ENCODE measurements around the gene MAST2.

MAST2 gene

DNA sequence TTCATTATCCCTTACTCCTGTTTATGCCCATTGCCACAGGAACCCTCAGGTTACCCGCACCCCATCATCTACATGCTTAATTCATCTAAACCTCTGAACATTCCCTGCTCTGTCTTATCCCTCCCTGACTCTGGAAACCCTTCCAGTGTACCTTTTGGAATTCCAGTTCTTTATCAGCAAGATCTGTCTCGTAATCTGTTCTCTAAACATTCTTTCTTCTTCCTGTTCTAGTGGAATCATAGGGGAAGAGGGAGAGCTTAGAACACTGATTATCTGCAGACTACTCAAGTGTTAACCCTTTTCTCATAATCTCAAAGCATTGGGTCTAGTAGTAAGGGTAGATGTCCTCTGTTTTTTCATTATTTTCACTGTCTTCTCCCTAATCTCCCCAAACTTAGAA is 169.2 kb downstream of the MAST2 start:
- Mint-ChIP-seq H3K27ac (ENCODE audit: low read depth) (no peak overlapping the region), H3K27me3 (no peaks in the 10 kb centered on the region), H3K36me3 (ENCODE audit: insufficient read depth) (no peaks in the 10 kb centered on the region), H3K4me3 (no peak overlapping the region), H3K9me3 (no peaks in the 10 kb centered on the region), H3K4me1 (no peaks in the 10 kb centered on the region)
- ATAC-seq (replicated peaks; ENCODE audit: extremely low read depth, poor library complexity, severe bottlenecking): no peak
- DNase-seq (ENCODE audit: low spot score in 2 of 2): no peak

DNA sequence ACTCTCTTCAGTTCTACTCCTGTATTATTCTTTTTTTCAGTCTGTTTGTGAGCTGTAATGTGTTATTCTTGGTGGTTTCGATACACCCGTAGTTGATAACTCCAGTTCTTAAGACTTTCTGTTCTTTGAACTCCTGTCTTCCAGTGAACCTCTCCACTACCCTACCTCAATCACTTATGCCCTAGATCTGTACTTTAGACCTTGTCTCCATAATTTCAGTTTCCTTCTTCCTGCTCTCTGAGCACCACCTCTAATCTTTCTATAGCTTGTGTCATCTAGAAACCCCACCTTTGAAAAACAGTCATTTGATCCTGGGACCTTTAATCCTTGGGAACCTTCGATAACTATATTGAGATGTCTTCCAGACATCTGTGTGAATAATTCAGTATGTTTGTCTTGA is 169.7 kb downstream of the MAST2 start:
- H3K9me3 Mint-ChIP-seq: no peaks in the 10 kb centered on the region

DNA sequence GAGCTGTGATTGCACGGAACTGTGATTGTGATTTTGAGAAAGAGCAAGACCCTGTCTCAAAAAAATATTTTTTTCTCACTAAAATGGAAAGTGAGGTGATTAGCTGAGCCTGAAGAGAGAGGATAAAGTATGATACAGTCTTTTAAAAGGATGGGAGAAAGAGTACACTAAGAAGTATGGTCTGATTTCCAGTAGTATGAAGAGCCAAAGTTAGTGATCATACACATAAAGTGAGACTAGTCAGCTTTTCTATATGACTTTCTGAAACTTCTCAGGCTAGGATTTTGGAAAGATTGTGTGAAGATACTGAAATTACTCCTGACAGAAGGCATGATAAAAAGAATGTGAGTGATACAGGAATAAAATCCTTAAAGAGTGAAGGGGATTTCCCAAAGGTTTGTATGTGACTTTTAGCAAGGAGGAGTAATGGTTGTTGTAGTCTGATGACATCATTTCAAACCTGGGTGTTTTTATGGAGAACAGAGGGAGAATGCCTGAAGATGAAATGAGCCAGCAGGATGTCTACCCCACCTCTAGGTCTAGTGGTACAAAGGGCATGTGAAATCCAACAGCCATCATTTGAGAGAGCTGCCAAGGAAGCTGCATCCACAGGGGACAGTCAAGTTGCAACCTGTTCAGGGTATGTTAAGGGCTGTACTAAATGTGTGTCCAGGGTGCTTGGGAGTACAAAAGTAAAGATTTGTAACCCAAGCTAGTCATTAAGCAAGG is 171.3 kb downstream of the MAST2 start:
- H3K27me3 Mint-ChIP-seq: no peaks in the 10 kb centered on the region
- no peak overlapping the region for H3K4me3 Mint-ChIP-seq
- H3K4me1 Mint-ChIP-seq: no peaks in the 10 kb centered on the region
- H3K27ac Mint-ChIP-seq (ENCODE audit: low read depth): no peak overlapping the region
- no peak for DNase-seq (ENCODE audit: low spot score in 2 of 2)
- no peak for ATAC-seq (replicated peaks; ENCODE audit: extremely low read depth, poor library complexity, severe bottlenecking)
- no peaks in the 10 kb centered on the region for H3K9me3 Mint-ChIP-seq
- H3K36me3 Mint-ChIP-seq (ENCODE audit: insufficient read depth): no peaks in the 10 kb centered on the region

More for the DNA sequence above, 169.7 kb downstream of the MAST2 start:
- Mint-ChIP-seq H3K36me3 (ENCODE audit: insufficient read depth) (no peaks in the 10 kb centered on the region), H3K4me3 (no peak overlapping the region), H3K4me1 (no peaks in the 10 kb centered on the region), H3K27ac (ENCODE audit: low read depth) (no peak overlapping the region), H3K27me3 (no peaks in the 10 kb centered on the region)
- DNase-seq (ENCODE audit: low spot score in 2 of 2) (no peak), ATAC-seq (replicated peaks; ENCODE audit: extremely low read depth, poor library complexity, severe bottlenecking) (no peak)

DNA sequence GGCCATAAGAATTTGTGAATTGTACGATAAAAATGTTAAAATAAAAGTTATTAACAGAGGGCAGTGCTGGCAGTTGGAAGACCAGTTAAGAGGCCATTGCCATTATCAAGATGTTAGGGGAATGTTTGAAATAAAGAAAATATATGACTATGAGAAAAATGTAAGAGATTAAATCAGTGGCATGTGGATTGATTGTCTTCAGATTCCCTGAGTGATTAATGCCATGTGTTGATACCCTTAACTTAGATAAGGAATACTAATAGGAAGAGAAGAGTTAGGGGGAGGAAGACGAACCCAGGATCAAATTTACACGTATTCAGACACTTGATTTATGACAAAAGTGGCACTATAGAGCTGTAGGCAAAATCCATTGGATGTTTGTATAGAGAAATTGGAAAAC is 173.2 kb downstream of the MAST2 start:
- Mint-ChIP-seq H3K9me3 (no peaks in the 10 kb centered on the region), H3K4me3 (no peak overlapping the region), H3K36me3 (ENCODE audit: insufficient read depth) (no peaks in the 10 kb centered on the region), H3K27me3 (no peaks in the 10 kb centered on the region), H3K27ac (ENCODE audit: low read depth) (no peak overlapping the region), H3K4me1 (no peaks in the 10 kb centered on the region)
- DNase-seq (ENCODE audit: low spot score in 2 of 2) (no peak), ATAC-seq (replicated peaks; ENCODE audit: extremely low read depth, poor library complexity, severe bottlenecking) (no peak)

DNA sequence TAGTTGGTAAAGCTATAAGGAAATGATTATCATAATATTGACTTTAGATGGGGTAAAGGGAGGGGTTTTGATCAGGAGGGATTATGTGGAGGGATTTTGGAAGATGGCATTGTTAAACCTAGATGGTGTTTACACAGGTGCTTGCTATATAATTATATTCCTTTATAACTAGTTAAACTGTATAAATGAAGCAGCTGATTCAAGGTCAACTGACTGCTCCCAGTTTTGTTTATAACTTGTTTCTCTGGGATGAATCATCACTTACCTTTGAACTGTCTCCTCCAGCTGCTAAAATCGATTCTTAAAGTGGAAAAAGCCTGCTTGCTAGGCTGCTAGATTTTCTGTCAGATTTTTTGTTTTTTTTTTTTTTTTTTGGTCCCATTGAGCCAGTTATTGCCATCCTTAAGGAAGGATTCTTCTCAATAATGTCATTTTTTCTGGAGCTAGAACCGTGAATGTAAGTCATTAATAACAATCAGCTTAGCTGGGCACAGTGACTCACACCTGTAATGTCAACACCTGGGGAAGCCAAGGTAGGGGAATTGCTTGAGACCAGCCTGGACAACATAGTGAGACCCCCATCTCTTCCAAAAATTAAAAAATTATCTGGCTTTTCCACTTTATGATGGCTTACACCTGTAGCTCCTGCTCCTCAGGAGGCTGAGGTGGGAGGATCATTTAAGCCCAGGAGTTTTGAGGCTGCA is 175.8 kb downstream of the MAST2 start:
- H3K4me3 Mint-ChIP-seq: no peak overlapping the region
- H3K4me1 Mint-ChIP-seq: no peaks in the 10 kb centered on the region
- H3K27ac Mint-ChIP-seq (ENCODE audit: low read depth): no peak overlapping the region
- H3K9me3 Mint-ChIP-seq: no peaks in the 10 kb centered on the region
- no peaks in the 10 kb centered on the region for H3K36me3 Mint-ChIP-seq (ENCODE audit: insufficient read depth)
- no peak for ATAC-seq (replicated peaks; ENCODE audit: extremely low read depth, poor library complexity, severe bottlenecking)
- no peak for DNase-seq (ENCODE audit: low spot score in 2 of 2)
- H3K27me3 Mint-ChIP-seq: no peaks in the 10 kb centered on the region

DNA sequence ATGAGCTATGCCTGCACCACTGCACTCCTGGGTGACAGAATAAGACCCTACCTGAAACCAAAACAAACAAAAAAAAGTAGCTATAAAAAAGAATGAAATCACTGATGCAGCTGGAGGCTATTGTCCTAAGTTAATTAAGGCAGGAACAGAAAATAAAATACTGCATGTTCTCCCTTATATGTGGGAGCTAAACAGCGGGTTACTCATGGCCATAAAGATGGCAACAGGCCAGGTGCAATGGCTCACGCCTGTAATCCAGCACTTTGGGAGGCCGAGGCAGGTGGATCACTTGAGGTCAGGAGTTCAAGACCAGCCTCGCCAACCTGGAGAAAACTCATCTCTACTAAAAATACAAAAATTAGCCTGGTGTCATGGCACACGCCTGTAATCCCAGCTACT is 176.4 kb downstream of the MAST2 start:
- no peak for ATAC-seq (replicated peaks; ENCODE audit: extremely low read depth, poor library complexity, severe bottlenecking)
- no peak for DNase-seq (ENCODE audit: low spot score in 2 of 2)
- H3K36me3 Mint-ChIP-seq (ENCODE audit: insufficient read depth): no peaks in the 10 kb centered on the region
- no peak overlapping the region for H3K27ac Mint-ChIP-seq (ENCODE audit: low read depth)
- no peak overlapping the region for H3K4me3 Mint-ChIP-seq
- H3K4me1 Mint-ChIP-seq: no peaks in the 10 kb centered on the region
- H3K27me3 Mint-ChIP-seq: no peaks in the 10 kb centered on the region
- H3K9me3 Mint-ChIP-seq: no peaks in the 10 kb centered on the region

GRCh38 chr1:45982359-45982758 is 178.9 kb downstream of the MAST2 start:
- Mint-ChIP-seq H3K36me3 (ENCODE audit: insufficient read depth) (no peaks in the 10 kb centered on the region), H3K9me3 (no peaks in the 10 kb centered on the region)
- ATAC-seq (replicated peaks; ENCODE audit: extremely low read depth, poor library complexity, severe bottlenecking): no peak

GRCh38 chr1:45983967-45984366 is 180.6 kb downstream of the MAST2 start:
- peaks cover 2% of the 10 kb centered on the region for H3K36me3 Mint-ChIP-seq (ENCODE audit: insufficient read depth)
- peaks cover 5% of the 10 kb centered on the region for H3K4me1 Mint-ChIP-seq
- no peak for ATAC-seq (replicated peaks; ENCODE audit: extremely low read depth, poor library complexity, severe bottlenecking)
- DNase-seq (ENCODE audit: low spot score in 2 of 2): no peak
- H3K27me3 Mint-ChIP-seq: no peaks in the 10 kb centered on the region
- no peak overlapping the region for H3K4me3 Mint-ChIP-seq
- no peaks in the 10 kb centered on the region for H3K9me3 Mint-ChIP-seq
- H3K27ac Mint-ChIP-seq (ENCODE audit: low read depth): no peak overlapping the region

More at GRCh38 chr1:45982359-45982758, 178.9 kb downstream of the MAST2 start:
- Mint-ChIP-seq H3K27ac (ENCODE audit: low read depth) (no peak overlapping the region), H3K4me1 (no peaks in the 10 kb centered on the region), H3K4me3 (no peak overlapping the region), H3K27me3 (no peaks in the 10 kb centered on the region)
- no peak for DNase-seq (ENCODE audit: low spot score in 2 of 2)

- Mint-ChIP-seq H3K36me3 (ENCODE audit: insufficient read depth) (peaks cover 2% of the 10 kb centered on the region), H3K27ac (ENCODE audit: low read depth) (no peak overlapping the region), H3K27me3 (no peaks in the 10 kb centered on the region), H3K4me1 (peaks cover 9% of the 10 kb centered on the region), H3K4me3 (no peak overlapping the region), H3K9me3 (no peaks in the 10 kb centered on the region)
- no peak for DNase-seq (ENCODE audit: low spot score in 2 of 2)
- ATAC-seq (replicated peaks; ENCODE audit: extremely low read depth, poor library complexity, severe bottlenecking): no peak
Measured at GRCh38 chr1:45987204-45987603, 183.8 kb downstream of the MAST2 start.

GRCh38 chr1:45989249-45989648 is 185.8 kb downstream of the MAST2 start:
- no peak for ATAC-seq (replicated peaks; ENCODE audit: extremely low read depth, poor library complexity, severe bottlenecking)
- Mint-ChIP-seq H3K4me1 (peaks cover 9% of the 10 kb centered on the region), H3K27ac (ENCODE audit: low read depth) (no peak overlapping the region), H3K9me3 (no peaks in the 10 kb centered on the region), H3K4me3 (no peak overlapping the region), H3K27me3 (no peaks in the 10 kb centered on the region), H3K36me3 (ENCODE audit: insufficient read depth) (peaks cover 2% of the 10 kb centered on the region)
- DNase-seq (ENCODE audit: low spot score in 2 of 2): no peak

DNA sequence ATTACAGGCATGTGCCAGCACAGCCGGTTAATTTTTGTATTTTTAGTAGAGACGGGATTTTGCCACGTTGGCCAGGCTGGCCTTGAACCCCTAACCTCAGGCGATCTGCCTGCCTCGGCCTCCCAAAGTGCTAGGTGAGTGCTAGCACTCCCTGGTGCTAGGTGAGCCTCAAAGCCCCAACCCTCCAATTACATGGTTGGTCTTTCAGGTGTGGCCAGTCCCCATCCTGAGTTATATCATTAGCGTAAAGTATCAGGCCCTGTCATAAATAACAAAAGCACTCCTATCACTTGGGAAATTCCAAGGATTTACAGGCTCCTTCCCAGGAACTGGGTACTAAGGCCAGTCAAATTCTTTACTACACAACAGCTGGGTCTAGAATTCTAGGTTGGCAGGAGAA is 191.0 kb downstream of the MAST2 start:
- no peak overlapping the region for H3K4me3 Mint-ChIP-seq
- no peaks in the 10 kb centered on the region for H3K36me3 Mint-ChIP-seq (ENCODE audit: insufficient read depth)
- H3K27ac Mint-ChIP-seq (ENCODE audit: low read depth): no peak overlapping the region
- peaks cover 7% of the 10 kb centered on the region for H3K4me1 Mint-ChIP-seq
- DNase-seq (ENCODE audit: low spot score in 2 of 2): no peak
- no peaks in the 10 kb centered on the region for H3K9me3 Mint-ChIP-seq
- no peak for ATAC-seq (replicated peaks; ENCODE audit: extremely low read depth, poor library complexity, severe bottlenecking)
- H3K27me3 Mint-ChIP-seq: no peaks in the 10 kb centered on the region

DNA sequence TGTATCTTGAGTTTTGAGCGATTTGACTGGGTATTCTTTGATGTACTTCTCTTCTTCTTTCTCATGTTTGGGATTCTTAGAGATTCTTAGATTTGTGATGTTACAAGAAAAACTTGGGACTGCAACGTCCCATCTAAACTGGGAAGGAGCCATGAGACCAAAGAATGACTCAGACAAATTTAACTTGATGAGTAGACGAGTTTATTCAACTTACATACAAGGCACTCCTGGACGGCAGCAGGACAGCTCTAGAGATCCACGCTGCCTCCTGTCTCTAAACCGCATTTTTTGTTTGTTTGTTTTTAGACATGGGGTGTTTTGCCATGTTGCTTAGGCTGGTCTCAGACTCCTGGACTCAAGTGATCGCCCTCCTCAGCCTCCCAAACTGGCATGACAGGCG is 191.9 kb downstream of the MAST2 start:
- H3K9me3 Mint-ChIP-seq: no peaks in the 10 kb centered on the region
- DNase-seq (ENCODE audit: low spot score in 2 of 2): no peak
- ATAC-seq (replicated peaks; ENCODE audit: extremely low read depth, poor library complexity, severe bottlenecking): no peak
- H3K27me3 Mint-ChIP-seq: no peaks in the 10 kb centered on the region
- no peaks in the 10 kb centered on the region for H3K36me3 Mint-ChIP-seq (ENCODE audit: insufficient read depth)
- H3K4me3 Mint-ChIP-seq: no peak overlapping the region
- H3K27ac Mint-ChIP-seq (ENCODE audit: low read depth): no peak overlapping the region
- H3K4me1 Mint-ChIP-seq: peaks cover 7% of the 10 kb centered on the region

GRCh38 chr1:45998020-45998617 is 194.7 kb downstream of the MAST2 start:
- Mint-ChIP-seq H3K4me1 (peaks cover 4% of the 10 kb centered on the region), H3K4me3 (no peak overlapping the region), H3K27ac (ENCODE audit: low read depth) (no peak overlapping the region), H3K9me3 (no peaks in the 10 kb centered on the region), H3K36me3 (ENCODE audit: insufficient read depth) (no peaks in the 10 kb centered on the region), H3K27me3 (no peaks in the 10 kb centered on the region)
- ATAC-seq (replicated peaks; ENCODE audit: extremely low read depth, poor library complexity, severe bottlenecking) (no peak), DNase-seq (ENCODE audit: low spot score in 2 of 2) (no peak)

Measured in central memory CD8-positive, alpha-beta T cell (primary cell).